Fibroblast of mammary gland (primary cell): ENCODE results near the gene HOXC5.

Source experiments
- DNase-seq: peaks from one replicate; pipeline ENCODE4 v3.0.0-alpha.2; 2010; ENCODE audit warnings: low read depth
- H3K4me3 ChIP-seq: 2 replicates; pipeline ENCODE4 v1.5.1; 2011; ENCODE audit warnings: low read depth, mild to moderate bottlenecking, low read length, moderate library complexity; ENCODE audit not compliant: control insufficient read depth
- TF ChIP-seq, protein P1 (sequence below): conservative IDR thresholded peaks from 2 replicates; pipeline ENCODE4 v1.5.1; 2011; ENCODE audit warnings: low read depth, low read length, inconsistent platforms; ENCODE audit not compliant: control insufficient read depth, insufficient read depth

HOXC5 gene

DNA sequence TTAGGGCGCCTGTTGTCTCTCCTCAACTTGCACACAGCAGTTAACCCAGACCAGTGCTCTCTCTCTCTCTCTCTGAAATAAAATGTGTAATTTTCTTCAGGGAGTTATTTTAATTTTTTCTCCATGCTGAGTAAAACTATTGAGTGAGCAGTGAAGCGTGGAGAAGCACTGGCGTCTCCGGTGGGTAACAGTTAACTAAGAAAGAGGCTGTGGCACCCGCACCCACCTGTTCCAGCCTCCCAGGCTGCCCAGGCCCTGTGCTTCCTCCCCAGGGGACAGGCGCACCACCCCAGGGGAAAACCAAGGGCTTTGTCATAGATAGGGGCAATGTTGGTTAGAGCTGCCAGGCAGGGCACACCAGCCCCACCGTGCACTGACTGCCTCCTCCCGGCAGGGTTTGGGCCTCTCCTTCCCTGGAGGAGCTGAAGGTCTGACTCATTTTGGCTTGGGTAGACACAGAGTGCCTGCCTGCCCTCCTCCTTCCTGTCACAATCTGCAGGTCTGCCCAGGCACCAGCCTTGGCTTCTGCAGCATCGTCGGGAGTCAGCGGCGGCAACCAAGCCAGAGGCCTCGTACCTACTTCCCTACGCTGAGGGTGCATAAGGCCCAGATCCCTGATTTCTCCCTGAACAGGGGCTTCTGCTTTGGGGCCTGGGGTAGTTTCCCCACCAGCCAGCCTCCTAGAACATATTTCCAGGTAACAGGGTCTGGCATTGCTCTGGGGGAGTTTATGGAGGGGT, 3.9 kb downstream of the HOXC5 start:
- DNase-seq: peak; percentile 76
- TF ChIP-seq, protein P1, sequence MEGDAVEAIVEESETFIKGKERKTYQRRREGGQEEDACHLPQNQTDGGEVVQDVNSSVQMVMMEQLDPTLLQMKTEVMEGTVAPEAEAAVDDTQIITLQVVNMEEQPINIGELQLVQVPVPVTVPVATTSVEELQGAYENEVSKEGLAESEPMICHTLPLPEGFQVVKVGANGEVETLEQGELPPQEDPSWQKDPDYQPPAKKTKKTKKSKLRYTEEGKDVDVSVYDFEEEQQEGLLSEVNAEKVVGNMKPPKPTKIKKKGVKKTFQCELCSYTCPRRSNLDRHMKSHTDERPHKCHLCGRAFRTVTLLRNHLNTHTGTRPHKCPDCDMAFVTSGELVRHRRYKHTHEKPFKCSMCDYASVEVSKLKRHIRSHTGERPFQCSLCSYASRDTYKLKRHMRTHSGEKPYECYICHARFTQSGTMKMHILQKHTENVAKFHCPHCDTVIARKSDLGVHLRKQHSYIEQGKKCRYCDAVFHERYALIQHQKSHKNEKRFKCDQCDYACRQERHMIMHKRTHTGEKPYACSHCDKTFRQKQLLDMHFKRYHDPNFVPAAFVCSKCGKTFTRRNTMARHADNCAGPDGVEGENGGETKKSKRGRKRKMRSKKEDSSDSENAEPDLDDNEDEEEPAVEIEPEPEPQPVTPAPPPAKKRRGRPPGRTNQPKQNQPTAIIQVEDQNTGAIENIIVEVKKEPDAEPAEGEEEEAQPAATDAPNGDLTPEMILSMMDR: peak; percentile 40
- no peak overlapping the region for H3K4me3 ChIP-seq

DNA sequence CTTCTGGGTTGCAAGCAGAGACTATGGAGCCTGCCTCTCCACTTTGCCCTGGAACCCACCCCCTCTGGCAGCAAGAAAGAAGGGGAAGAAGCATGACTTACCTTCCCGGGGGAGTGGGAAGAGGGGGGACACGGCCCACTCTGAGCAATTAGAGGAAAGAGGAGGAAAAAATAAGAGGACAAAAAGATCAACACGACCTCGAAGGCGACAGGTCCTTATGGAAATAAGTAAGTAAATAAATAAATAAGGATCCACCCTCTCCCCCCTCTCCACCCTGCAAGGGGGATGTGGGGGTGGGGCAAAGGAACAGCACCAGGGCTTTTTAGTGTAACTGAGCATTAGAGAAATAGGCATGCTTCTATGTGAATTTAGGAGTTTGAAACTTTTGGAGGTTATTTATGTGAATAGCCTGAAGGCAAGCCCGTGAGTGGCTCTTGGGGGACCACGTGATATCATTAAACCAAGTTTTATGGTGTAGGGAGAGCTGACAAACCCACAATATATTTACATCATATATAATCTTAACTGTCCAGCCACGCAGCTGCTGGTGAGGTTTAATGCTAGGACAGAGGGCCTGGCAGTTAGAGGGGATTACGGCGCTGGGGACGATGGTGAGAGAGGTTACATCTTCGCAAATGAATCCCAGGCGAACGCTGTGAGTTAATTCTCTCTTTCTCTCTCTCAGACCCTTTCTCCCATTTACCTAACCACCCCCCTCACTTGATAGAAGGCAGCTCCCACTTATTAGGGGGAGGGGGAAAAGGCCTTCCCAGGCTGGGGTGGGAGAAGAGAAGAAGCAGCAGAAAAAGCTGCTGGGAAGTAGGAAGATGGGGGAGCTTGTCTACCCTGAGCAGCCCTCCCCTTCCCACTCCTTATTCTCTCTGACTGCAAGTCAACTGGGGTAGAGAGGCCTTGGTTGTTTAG, 4.8 kb downstream of the HOXC5 start:
- no peak overlapping the region for H3K4me3 ChIP-seq
- no peak for DNase-seq
- TF ChIP-seq, protein P1: no peak

DNA sequence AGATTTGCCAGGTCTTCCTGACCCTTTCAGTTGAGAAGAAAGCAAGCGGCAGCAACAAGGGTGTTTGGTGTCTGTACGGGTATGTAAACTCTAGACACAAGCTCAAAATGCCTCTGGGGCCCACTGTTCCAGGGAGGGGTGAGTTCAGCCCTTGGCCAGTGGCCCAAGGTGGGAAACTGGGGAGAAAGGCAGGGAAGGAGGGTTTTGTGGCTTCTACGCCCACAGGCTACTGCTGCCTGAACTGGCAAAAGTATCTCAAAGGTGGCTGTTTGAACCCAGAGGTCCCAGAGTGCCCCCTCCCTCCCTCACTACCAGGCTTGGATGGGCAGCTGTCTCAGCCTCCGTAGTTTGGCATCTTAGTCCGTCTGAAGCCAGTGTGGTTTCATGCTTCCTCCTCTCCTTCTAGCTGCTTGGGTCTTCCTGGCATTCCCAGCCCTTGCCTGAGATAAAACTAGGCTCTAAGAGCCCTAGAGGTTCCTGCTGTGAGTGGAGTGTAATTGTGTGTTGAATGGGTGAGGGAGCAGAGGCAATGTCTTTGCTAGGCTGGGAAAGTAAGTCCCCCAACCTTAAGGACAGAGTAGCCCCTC, 5.5 kb downstream of the HOXC5 start:
- no peak overlapping the region for H3K4me3 ChIP-seq
- TF ChIP-seq, protein P1: no peak

DNA sequence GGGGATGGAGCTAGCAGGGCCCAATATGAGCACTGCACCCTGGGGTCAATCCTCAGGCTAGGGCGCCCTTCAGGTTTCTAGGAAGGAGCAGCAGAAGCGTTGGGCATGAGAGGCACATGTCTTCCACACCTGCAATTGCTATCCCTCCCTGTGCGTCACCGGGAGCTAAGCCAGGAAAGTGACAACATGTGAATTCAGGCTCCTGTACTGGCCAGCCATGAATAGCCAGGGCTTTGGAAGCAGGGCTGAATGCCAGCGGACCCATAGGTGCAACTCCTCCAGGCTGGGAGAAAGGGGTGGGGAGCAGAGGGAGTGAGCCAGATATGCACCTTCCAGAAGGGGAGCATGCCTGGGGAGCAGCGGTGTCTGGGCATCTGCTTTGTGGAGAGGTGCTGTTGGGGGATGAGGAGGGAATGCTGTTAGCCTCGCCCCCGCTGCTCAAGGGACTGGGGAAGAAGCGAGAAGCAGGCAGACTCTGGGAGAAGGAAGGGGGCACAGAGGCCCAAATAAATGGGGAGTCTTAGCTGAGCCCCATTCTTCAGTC, 6.1 kb downstream of the HOXC5 start:
- DNase-seq: peak; percentile 82
- TF ChIP-seq, protein P1: no peak
- H3K4me3 ChIP-seq: peak overlapping the region; percentile 9

More for the DNA sequence above, 5.5 kb downstream of the HOXC5 start:
- DNase-seq: no peak

DNA sequence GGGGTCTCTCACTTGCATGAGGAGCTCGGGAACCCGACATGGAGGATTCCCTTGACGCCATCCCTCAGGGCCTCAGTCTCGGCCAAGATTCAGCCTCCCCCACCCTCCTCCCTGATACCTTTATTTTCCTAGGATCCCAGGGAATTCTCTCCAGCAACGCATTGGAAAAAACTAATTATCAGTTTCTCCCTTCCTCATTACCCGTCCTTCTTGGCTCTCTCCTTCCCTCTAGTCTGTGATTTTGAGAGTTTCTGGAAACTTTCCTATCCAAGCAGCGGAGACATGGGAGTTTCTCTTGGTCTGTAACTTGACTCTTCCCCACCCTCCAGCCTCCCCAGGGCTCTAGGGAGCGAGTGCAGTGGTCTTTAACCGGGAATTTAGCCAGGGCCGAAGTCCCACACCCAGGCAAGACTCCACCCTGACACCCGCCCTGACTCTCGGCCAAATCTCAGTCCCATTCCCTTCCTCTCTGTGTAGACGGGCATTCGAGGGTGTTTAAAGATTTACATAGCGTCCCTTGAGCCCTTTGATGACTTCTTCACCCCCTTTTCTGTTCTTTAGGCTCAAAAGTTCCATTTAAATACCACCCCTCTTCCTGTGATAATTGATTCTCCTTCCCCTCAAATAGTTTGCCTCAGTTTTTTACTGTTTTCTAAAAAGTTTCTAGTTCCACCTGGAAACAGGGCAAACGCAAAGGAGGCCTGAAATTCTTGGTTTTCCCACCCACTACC, 6.7 kb downstream of the HOXC5 start:
- peak; percentile 84 for DNase-seq
- TF ChIP-seq, protein P1: no peak
- peak overlapping the region; percentile 17 for H3K4me3 ChIP-seq

DNA sequence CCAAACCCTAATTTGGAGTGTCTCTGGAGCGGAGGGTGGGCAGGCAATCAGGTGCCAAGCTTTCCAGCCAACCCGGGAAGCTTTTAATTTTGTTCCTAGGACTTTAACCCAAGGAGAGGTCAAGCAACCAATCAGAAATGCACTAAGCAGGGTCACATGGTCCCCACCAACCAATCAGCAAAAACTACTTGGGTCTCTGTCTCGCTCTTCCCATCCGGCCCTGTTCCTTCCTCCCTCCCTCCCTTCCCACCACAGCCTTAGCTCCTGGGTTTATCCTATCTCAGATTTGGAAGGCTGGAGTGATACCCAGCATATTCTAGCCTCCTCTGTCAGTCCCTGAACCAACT, 7.3 kb downstream of the HOXC5 start:
- TF ChIP-seq, protein P1: no peak
- peak; percentile 73 for DNase-seq
- H3K4me3 ChIP-seq: peak overlapping the region; percentile 1
